Mesodermal cell (in vitro differentiated cells): Measurements from ENCODE around the gene SLC44A5.

ENCODE experiments used
- H3K27ac ChIP-seq: 2 replicates; pipeline ENCODE4 v1.7.0; 2013; ENCODE audit warnings: mild to moderate bottlenecking, low read depth, low read length, moderate library complexity; ENCODE audit not compliant: severe bottlenecking
- H3K36me3 ChIP-seq: 2 replicates; pipeline ENCODE4 v1.7.1; 2013; ENCODE audit warnings: mild to moderate bottlenecking, low read length, moderate library complexity; ENCODE audit not compliant: control insufficient read depth, insufficient read depth
- H3K4me1 ChIP-seq: one replicate; pipeline ENCODE4 v1.7.1; 2013; ENCODE audit warnings: mild to moderate bottlenecking, low read length; ENCODE audit not compliant: insufficient read depth, control insufficient read depth, poor library complexity, severe bottlenecking
- H3K4me3 ChIP-seq: 2 replicates; pipeline ENCODE4 v1.7.0; 2013; ENCODE audit warnings: low read length, control low read depth, mild to moderate bottlenecking; ENCODE audit not compliant: insufficient read depth, poor library complexity, severe bottlenecking; ENCODE audit errors: extremely low read depth
- H3K9me3 ChIP-seq: 2 replicates; pipeline ENCODE4 v1.7.1; 2013; ENCODE audit warnings: mild to moderate bottlenecking, low read length, moderate library complexity; ENCODE audit not compliant: control insufficient read depth
- WGBS, 2 experiments: methylation state at CpG; one replicate each; pipeline ENCODE4 v1.1.5; 2013; ENCODE audit warnings: missing lambda C conversion rate in 2 of 2; ENCODE audit not compliant: insufficient coverage in 2 of 2; 5-methylcytosine and 5-hydroxymethylcytosine counted together

Gene SLC44A5

DNA sequence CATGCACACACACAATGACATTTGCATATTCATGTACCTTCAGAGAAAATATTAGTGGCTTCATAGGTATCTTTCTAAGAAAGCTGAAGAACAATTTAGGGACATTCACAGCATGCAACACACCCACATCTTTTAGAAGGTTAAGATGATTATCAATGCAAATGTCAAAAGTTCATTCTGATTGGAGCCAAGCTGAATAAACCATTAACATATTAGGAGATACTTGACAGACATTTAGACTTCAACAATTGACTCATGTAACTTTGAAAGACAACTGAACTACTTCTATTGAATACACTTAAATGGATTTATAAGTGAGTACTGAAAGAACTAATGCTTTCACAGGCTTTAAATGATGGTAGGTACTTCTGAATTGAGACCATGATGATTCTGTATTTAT is 365.7 kb downstream of the SLC44A5 start:
- Histone ChIP-seq H3K27ac (no peak overlapping the region), H3K9me3 (no peaks in the 10 kb centered on the region), H3K4me1 (no peaks in the 10 kb centered on the region), H3K4me3 (no peak overlapping the region), H3K36me3 (no peaks in the 10 kb centered on the region)

GRCh38 chr1:75243124-75243523 is 367.8 kb downstream of the SLC44A5 start:
- no peak overlapping the region for H3K4me3 ChIP-seq
- no peaks in the 10 kb centered on the region for H3K36me3 ChIP-seq
- no peaks in the 10 kb centered on the region for H3K9me3 ChIP-seq
- H3K4me1 ChIP-seq, result no peaks in the 10 kb centered on the region
- 63 to 100% methylated on average over 1 of the region's 1 CpG for WGBS, 2 experiments
- no peak overlapping the region for H3K27ac ChIP-seq

DNA sequence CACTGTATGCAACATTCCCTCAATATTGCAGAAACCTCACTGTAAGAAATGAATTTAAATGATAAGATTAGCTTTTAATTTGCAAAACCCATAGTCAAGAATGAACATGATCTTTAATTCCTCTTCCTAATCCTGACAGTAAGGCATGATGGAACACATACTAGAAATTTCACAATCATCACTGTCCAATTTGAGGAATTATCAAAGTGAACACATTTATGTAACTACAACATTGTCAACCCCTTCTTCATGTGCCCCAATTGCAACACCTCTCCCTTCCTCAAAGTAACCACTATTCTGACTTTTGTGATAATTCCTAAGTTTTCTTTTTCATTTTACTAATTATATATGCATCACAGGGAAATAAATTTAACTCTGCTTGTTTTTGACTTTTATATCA is 373.6 kb downstream of the SLC44A5 start:
- Histone ChIP-seq H3K4me3 (no peak overlapping the region), H3K36me3 (no peaks in the 10 kb centered on the region), H3K27ac (no peak overlapping the region), H3K9me3 (no peaks in the 10 kb centered on the region), H3K4me1 (no peaks in the 10 kb centered on the region)

DNA sequence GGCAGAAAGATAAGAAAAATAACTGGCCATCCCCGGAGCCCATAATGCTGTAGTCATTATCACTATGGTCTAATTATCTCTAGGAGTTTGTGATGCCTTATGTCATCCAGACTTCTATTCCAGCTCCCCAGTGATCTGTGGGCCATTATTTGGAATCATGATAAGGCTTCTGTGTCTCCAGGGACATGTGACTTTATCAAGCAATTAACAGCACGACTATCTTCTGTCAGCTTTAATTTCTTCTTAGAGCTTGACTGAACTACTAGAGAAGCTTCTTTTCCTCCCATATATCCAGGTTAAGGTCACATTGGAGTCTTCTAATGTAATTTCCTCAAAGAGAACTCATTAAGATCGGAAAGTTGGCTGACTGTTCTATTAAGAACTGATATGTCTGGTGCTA is 376.4 kb downstream of the SLC44A5 start:
- WGBS, 2 experiments, result 75 to 100% methylated on average over 1 to 2 of the region's 3 CpGs
- H3K4me3 ChIP-seq, result no peak overlapping the region

GRCh38 chr1:75233302-75233929 is 377.5 kb downstream of the SLC44A5 start:
- 13 to 39% methylated on average over 4 to 7 of the region's 11 CpGs for WGBS, 2 experiments
- H3K36me3 ChIP-seq, result no peaks in the 10 kb centered on the region
- no peaks in the 10 kb centered on the region for H3K9me3 ChIP-seq
- no peak overlapping the region for H3K4me3 ChIP-seq
- no peaks in the 10 kb centered on the region for H3K4me1 ChIP-seq
- H3K27ac ChIP-seq, result no peak overlapping the region

More for the DNA sequence above, 376.4 kb downstream of the SLC44A5 start:
- Histone ChIP-seq H3K9me3 (no peaks in the 10 kb centered on the region), H3K4me1 (no peaks in the 10 kb centered on the region), H3K27ac (no peak overlapping the region), H3K36me3 (no peaks in the 10 kb centered on the region)

DNA sequence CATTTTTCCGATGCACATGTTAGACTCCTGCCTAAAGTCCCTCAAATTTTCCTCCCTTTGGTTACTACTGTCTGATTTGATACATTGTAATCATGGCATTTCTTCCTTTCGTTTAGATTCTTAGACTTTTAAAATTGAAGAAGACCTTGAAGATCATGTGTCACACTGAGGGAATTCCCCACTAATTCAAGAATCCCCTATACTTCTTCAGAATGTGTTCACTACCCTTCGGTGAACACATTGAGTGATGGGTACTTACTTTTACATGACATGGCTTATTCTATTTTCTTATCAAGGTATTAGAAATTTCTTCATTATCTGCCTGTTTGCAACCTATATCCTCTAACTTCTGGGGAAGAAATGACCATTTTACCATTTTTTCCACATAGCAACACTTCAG is 390.8 kb downstream of the SLC44A5 start:
- no peak overlapping the region for H3K27ac ChIP-seq
- H3K36me3 ChIP-seq, result no peaks in the 10 kb centered on the region
- no peaks in the 10 kb centered on the region for H3K4me1 ChIP-seq
- H3K4me3 ChIP-seq, result no peak overlapping the region
- no CpG with 5 or more reads among the region's 3 CpGs for WGBS, 2 experiments
- H3K9me3 ChIP-seq, result no peaks in the 10 kb centered on the region

GRCh38 chr1:75214017-75214416 is 396.9 kb downstream of the SLC44A5 start:
- H3K36me3 ChIP-seq, result no peaks in the 10 kb centered on the region
- H3K4me3 ChIP-seq, result no peak overlapping the region
- no peaks in the 10 kb centered on the region for H3K4me1 ChIP-seq
- H3K27ac ChIP-seq, result no peak overlapping the region
- H3K9me3 ChIP-seq, result no peaks in the 10 kb centered on the region

DNA sequence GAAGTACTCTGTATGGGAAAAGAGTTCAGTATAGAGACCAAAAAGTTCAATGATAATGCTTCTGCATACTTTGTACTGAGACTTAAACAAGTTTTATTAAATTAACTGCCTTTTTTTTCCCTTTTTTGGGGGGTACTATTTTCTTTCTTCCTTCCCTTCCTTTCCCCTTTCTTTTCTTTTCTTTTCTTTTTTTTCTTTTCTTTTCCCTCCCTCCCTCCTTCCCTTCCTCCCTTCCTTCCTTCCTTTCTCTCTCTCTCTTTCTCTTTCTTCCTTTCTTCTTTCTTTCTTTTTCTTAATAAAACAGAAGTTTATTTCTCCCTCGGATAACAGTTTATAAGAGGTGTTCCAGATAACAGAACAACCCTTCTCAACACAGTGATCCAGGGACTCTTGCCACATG is 399.3 kb downstream of the SLC44A5 start:
- WGBS, 2 experiments, result no CpG with 5 or more reads among the region's 1 CpG
- H3K9me3 ChIP-seq, result no peaks in the 10 kb centered on the region
- no peak overlapping the region for H3K4me3 ChIP-seq
- H3K36me3 ChIP-seq, result no peaks in the 10 kb centered on the region
- H3K4me1 ChIP-seq, result no peaks in the 10 kb centered on the region
- H3K27ac ChIP-seq, result no peak overlapping the region

GRCh38 chr1:75208862-75209261 is 402.1 kb downstream of the SLC44A5 start:
- H3K4me3 ChIP-seq, result no peak overlapping the region
- H3K27ac ChIP-seq, result no peak overlapping the region
- H3K9me3 ChIP-seq, result no peaks in the 10 kb centered on the region
- H3K36me3 ChIP-seq, result no peaks in the 10 kb centered on the region
- no peaks in the 10 kb centered on the region for H3K4me1 ChIP-seq

DNA sequence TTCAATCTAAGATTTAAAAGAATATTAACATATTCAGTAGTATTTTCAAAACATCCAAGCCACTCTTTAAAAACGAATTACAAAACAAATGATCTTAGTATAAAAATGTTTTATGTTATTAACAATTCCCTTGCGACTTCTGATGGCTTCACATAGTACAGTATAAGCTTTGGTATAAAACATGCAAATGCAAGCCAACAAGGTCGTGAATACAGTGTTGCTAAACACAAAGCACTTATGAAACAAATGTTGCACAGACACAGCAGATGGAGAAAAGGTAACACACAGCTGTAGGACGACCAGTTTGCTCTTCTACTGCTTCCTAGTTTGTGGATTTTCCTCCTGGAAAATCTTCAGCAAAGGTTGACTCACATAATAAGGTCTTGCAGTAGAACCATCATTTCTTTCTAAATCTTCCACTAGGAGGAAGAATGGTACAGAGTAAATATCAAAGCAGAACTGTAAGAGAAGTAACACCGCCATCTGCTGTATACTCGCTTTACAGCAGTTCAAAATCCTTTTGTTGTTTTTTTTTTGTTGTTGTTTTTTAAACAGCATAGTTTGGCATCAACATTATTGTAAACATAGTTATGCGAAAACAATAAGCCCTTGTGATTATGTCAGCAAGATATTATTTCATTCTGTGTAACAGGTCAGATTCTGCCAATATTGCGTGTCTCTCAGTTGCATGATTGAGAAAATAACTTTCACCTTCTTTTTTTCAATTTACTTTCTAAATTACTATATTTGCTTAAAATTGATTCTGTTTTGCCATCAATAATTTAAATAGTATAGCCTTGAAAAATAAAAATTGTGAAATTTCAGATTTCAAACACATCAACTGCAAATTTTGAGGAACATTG is 407.3 kb downstream of the SLC44A5 start:
- no peaks in the 10 kb centered on the region for H3K4me1 ChIP-seq
- 29 to 100% methylated on average over 1 of the region's 8 CpGs for WGBS, 2 experiments
- H3K27ac ChIP-seq, result no peak overlapping the region
- no peak overlapping the region for H3K4me3 ChIP-seq
- no peaks in the 10 kb centered on the region for H3K9me3 ChIP-seq
- no peaks in the 10 kb centered on the region for H3K36me3 ChIP-seq

DNA sequence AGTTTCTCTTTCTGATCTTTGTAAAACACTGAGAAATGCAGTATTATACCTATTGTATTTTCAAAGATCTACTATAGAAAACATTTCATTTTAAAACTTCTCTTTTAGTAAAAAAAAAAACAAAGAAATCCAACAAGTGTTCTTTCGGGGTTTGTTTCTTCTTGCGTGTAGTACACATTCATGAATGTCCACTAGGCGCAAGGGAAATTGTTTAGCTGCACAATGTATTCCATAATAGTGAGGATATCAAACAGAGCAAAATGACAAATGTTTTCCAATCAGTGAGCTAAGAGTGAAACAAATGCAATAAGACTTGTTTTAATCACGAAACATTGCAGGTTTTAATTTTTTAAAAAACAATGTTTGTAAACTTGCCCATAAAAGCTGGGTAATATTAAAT is 408.2 kb downstream of the SLC44A5 start:
- H3K4me1 ChIP-seq, result no peaks in the 10 kb centered on the region
- WGBS, 2 experiments, result 90 to 100% methylated on average over 1 to 4 of the region's 4 CpGs
- no peak overlapping the region for H3K4me3 ChIP-seq
- H3K27ac ChIP-seq, result no peak overlapping the region
- no peaks in the 10 kb centered on the region for H3K36me3 ChIP-seq
- H3K9me3 ChIP-seq, result no peaks in the 10 kb centered on the region
